CD1c-positive myeloid dendritic cell (primary cell): Measurements from ENCODE around the gene DEFB115.
"Not testable (repeated sequence)": the region's sequence is repeated elsewhere in the genome, so short reads cannot be mapped to it uniquely, and the experiment has no call there.

Source experiments
- DNase-seq: peaks from one replicate; pipeline ENCODE4 v3.0.0-alpha.2; 2016; ENCODE audit errors: extremely low spot score

DEFB115 gene, protein sequence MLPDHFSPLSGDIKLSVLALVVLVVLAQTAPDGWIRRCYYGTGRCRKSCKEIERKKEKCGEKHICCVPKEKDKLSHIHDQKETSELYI

DNA sequence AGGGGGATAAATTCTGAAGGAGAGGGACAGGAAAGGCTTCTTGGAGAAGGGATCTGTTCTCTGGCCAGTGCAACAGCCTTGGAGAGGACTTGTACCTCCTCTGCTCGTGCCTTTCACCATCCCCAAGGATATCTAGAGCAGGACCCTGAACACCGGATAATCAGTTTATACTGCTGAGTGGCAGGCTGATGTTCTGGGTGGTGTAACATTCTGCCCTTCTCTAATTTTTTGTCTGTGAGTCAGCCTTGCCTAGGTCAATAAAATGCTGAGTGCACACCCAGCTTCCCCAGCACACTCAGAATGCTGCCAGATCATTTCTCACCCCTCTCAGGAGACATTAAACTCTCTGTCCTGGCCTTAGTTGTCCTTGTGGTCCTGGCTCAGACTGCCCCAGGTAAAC, at the start of gene DEFB115:
TSS of gene DEFB115 (plus strand) at position 301 of the 400 bp plus-strand sequence. CDS start at position 301, 0 bp downstream.
- DNase-seq = no peak

DNA sequence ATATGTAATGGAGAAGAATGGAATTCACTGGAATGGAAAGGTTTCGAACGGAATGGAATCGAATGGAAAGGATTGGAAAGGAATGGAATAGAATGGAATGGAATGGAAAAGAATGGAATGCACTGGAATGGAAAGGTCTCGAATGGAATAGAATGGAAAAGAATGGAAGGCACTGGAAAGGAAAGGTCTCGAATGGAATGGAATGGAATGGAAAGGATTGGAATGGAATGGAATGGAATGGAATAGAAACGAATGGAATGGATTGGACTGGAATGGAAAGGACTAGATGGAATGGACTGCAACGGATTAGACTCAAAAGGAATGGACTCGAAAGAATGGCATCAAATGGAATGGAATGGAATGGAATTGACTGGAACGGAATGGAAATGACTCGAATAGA, 20.5 kb upstream of the DEFB115 start:
- DNase-seq = no peak

DNA sequence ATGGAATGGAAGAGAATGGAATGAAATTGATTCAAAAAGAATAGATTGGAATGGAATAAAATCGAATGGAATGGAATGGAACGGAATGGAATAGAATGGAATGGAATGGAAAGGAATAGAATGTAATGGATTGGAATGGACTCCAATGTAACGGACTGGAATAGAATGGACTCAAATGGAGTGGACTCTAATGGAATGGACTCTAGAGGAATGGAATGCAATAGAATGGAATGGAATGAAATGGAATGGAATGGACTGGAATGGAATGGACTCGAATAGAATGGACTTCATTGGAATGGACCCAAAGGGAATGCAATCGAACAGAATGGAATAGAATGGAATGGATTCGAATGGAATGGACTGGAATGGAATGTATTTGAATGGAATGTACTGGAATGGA, 19.7 kb upstream of the DEFB115 start:
- DNase-seq = no peak

DNA sequence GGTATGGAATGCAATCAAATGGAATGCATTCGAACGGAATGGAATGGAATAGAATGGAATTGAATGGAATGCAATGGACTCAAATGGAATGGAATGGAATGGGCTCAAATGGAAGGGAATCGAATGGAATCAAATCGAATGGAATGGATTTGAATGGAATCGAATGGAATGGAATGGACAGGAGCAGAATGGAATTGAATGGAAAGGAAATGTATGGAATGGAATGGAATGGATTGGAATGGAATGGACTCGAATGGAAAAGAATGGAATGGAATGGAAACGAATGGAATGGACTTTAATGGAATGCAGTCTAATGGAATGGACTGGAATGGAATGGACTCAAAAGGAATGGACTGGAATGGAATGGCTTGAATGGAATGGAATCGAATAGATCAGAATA, 18.3 kb upstream of the DEFB115 start:
- no peak for DNase-seq

DNA sequence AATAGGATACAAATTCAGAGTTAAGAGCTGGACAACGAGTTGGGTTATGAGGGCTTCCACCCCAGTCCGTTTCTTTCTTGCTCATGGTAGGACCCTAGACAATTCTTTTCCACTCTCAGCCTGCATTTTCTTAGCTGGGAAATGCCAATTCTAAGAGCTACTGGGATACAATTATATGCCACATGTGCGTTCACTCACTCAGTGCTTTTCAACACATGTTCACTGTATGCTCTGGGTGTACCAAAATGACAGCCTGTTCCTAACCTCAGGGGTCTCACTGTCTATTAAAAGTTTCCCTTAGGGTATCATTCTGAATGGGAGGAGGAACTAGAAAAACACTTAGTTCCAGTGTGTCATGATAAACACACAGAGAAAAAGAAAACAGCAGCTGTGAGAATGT, 505 bp upstream of the DEFB115 start:
- no peak for DNase-seq

DNA sequence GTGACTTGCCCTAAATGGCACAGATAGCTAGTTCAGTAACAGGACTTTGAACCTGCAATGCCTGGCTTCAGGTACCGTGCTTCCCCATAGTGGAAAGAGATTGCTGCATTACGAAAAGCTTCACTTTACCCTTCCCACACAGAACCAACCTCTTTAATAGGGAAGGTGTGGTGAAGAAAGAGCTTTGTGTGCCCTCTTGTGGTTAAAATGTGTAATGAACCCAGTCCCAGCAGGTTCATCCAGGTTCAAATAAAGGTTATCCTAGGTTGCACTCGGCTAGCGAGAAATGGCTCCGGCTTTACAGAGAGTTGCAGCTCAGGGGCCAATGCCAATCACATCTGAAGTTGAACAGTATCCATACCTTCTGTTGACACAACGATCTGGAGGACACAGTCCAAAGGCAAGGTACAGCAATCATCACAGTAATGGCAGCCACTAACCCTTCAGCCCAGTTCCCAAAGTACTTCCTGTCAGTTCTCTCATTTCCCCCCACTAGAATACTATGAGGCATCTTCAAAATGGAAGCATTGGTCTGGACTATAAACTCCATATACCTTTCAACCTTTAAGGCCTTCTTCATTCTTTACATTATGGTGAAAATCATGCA, 3.0 kb downstream of the DEFB115 start:
- no peak for DNase-seq

DNA sequence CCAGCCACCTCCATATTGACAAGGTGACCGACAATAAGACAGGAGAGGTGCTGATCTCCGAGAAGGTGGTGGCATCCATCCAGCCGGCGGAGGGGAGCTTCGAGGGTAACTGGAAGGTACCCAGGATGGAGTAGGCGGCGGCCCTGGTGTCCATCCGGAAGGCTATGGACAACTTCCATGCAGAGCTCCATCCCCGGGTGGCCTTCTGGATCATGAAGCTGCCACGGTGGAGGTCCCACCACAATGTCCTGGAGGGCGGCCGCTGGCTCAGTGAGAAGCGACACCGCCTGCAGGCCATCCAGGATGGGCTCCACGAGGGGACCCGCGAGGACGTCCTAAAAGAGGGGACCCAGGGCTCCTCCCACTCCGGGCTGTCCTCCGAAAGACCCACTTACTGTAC, 17.0 kb downstream of the DEFB115 start:
- no peak for DNase-seq

DNA sequence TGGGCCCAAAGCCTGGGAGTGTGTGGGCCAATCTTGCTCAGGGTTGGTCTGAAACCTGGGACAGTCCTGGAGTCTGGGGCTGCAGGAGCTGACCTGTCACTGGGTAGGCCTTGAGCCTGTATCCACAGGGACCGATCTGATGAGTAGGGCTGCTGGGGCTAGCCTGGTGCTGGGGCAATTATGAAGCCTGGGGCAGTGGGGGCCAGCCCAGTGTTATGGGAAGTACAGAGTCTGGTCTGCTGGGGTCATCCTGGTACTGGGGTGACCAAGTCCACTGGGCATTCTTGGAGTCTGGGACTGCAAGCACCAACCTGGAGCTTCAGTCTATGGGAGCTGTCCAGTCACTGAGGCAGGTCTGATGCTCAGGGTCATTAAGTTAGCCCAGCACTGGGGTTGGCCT, 20.7 kb downstream of the DEFB115 start:
- no peak for DNase-seq

DNA sequence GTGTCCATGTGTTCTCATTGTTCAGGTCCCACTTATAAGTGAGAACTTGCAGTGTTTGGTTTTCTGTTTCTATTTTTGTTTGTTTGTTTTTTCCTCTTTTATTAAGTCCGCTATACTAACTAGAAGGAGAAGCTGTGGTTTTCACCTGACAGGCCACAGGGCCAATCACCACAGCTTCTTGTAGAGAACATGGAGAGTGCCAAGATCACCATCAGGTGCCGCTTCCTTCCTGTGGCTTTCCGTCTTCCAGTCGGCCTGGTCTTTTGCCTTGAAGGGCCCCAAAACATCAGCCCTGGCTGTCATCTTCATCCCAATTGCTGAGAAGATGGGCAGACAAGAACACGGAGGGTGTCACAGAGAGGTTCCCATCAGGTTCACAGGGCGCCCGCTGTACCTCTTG, 27.5 kb downstream of the DEFB115 start:
- DNase-seq = not testable (repeated sequence)

DNA sequence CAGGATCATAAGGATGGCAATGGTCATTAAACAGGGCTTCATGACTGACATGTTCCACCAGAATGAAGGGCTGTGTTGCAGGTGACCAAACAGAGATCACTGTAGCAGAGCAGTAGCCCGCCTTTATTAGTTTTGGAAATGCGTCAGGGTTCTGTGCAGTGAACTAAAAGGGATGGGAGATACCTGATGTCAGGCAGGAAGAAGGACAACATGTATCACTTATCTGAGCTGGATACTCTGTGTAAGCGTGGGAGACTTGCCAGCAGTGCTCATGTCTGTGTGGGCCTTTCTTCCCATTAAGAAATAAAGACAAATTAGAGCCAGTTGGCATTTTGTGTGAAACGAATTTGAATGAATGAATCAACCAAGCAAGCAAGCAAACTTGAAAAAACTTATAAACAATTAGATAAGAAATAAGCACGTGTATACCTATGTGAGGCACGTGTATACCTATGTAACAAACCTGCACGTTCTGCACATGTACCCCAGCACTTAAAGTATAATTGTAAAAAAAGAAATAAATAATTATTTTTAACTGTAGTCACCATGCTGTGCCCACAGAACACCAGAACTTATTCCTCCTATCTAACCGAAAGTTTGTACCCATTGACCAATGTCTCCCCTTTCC, 51.2 kb downstream of the DEFB115 start, which contains the start of gene DEFB116:
TSS of gene DEFB116 (minus strand) at position 51 of the 628 bp plus-strand sequence. CDS start at position 51, 0 bp downstream.
- no peak for DNase-seq
